ENCODE data around the gene ANKRD12.
A peak's percentile ranks its signal among the peaks of the same experiment; 100 is the strongest.

The ANKRD12 gene

GRCh38 chr18:9120796-9121195, 15.8 kb upstream of the ANKRD12 start:
- DNase-seq (ENCODE audit: low read depth in 2 of 2), result no peak
- no peak overlapping the region for H3K4me3 ChIP-seq (replicated peaks in 1 of 2; ENCODE audit: low read depth in 2 of 2, low read length in 2 of 2)
- no peak for TF ChIP-seq CTCF (IDR thresholded peaks at IDR 0.05; ENCODE audit: low read depth, low read length)

- DNase-seq (ENCODE audit: low read depth in 2 of 2), result no peak
- no peak for TF ChIP-seq CTCF (IDR thresholded peaks at IDR 0.05; ENCODE audit: low read depth, low read length)
- H3K4me3 ChIP-seq (replicated peaks in 1 of 2; ENCODE audit: low read depth in 2 of 2, low read length in 2 of 2), result no peak overlapping the region
These were observed 13.1 kb upstream of the ANKRD12 start for GRCh38 chr18:9123520-9123919.

GRCh38 chr18:9124824-9125223, 11.8 kb upstream of the ANKRD12 start:
- H3K4me3 ChIP-seq (replicated peaks in 1 of 2; ENCODE audit: low read depth in 2 of 2, low read length in 2 of 2), result no peak overlapping the region
- no peak for DNase-seq (ENCODE audit: low read depth in 2 of 2)
- no peak for TF ChIP-seq CTCF (IDR thresholded peaks at IDR 0.05; ENCODE audit: low read depth, low read length)

GRCh38 chr18:9126337-9126736, 10.2 kb upstream of the ANKRD12 start:
- TF ChIP-seq CTCF (IDR thresholded peaks at IDR 0.05; ENCODE audit: low read depth, low read length), result no peak
- no peak overlapping the region for H3K4me3 ChIP-seq (replicated peaks in 1 of 2; ENCODE audit: low read depth in 2 of 2, low read length in 2 of 2)
- DNase-seq (ENCODE audit: low read depth in 2 of 2), result no peak

- H3K4me3 ChIP-seq (replicated peaks in 1 of 2; ENCODE audit: low read depth in 2 of 2, low read length in 2 of 2), result no peak overlapping the region
- no peak for TF ChIP-seq CTCF (IDR thresholded peaks at IDR 0.05; ENCODE audit: low read depth, low read length)
- DNase-seq (ENCODE audit: low read depth in 2 of 2), result no peak
These were observed 6.4 kb upstream of the ANKRD12 start for GRCh38 chr18:9130195-9130594.

- no peak for TF ChIP-seq CTCF (IDR thresholded peaks at IDR 0.05; ENCODE audit: low read depth, low read length)
- peak in 1 of 2 donors; percentile 61 for DNase-seq (ENCODE audit: low read depth in 2 of 2)
- H3K4me3 ChIP-seq (replicated peaks in 1 of 2; ENCODE audit: low read depth in 2 of 2, low read length in 2 of 2), result no peak overlapping the region
These were observed 5.8 kb upstream of the ANKRD12 start for GRCh38 chr18:9130806-9131205.

- no peak overlapping the region for H3K4me3 ChIP-seq (replicated peaks in 1 of 2; ENCODE audit: low read depth in 2 of 2, low read length in 2 of 2)
- DNase-seq (ENCODE audit: low read depth in 2 of 2), result no peak
- TF ChIP-seq CTCF (IDR thresholded peaks at IDR 0.05; ENCODE audit: low read depth, low read length), result no peak
These were observed 4.0 kb upstream of the ANKRD12 start for GRCh38 chr18:9132628-9133027.
